Vagina (tissue), 2 donors: ENCODE data around the gene USP7. TPM values are rescaled to one million over a fixed set of nuclear protein-coding genes. Genes with fewer than 3 reads are reported as not detected.

Source experiments
- DNase-seq, 2 donors: peaks; one replicate each; pipeline ENCODE4 v3.0.0-alpha.2; 2017; ENCODE audit errors: extremely low spot score in 2 of 2
- H3K27ac ChIP-seq: fragments of 200-600 bp; sonication (generic); one replicate; pipeline ENCODE4 v1.5.1; 2019
- H3K27me3 ChIP-seq: fragments of 200-600 bp; sonication (generic); one replicate; pipeline ENCODE4 v1.5.1; 2019
- H3K36me3 ChIP-seq, 2 donors: fragments of 200-600 bp; sonication (generic); one replicate each; pipeline ENCODE4 v1.5.1; 2017 to 2019
- H3K4me1 ChIP-seq: fragments of 200-600 bp; sonication (generic); one replicate; pipeline ENCODE4 v1.5.1; 2019
- H3K4me3 ChIP-seq, 2 donors: fragments of 200-600 bp; sonication (generic); 1 replicate in 1 of 2; 2 replicates in 1 of 2; pipeline ENCODE4 v1.5.1; 2016 to 2019
- H3K9me3 ChIP-seq: fragments of 200-600 bp; sonication (generic); one replicate; pipeline ENCODE4 v1.5.1; 2019
- POLR2A ChIP-seq, 2 donors: fragments of 450-650 bp; IDR thresholded peaks; one replicate each; pipeline ENCODE4 v1.6.1; 2017; ENCODE audit warnings: antibody characterized with exemption in 2 of 2, mild to moderate bottlenecking in 2 of 2, moderate library complexity in 2 of 2
- POLR2AphosphoS5 ChIP-seq, 2 donors: sonication (generic); formaldehyde crosslinking; IDR thresholded peaks; one replicate each; pipeline ENCODE4 v1.9.0; 2017; ENCODE audit warnings: antibody characterized with exemption in 2 of 2, mild to moderate bottlenecking in 2 of 2, low read depth in 1 of 2; ENCODE audit not compliant: insufficient read depth in 1 of 2
- intact Hi-C: fragments of 100-400 bp; cut with DNase I; formaldehyde crosslinking; loops from one replicate; pipeline ENCODE4 v1.15.1; 2023
- total RNA-seq: library from RNA; depleted of rRNA; stranded (reverse); fragments of >200 nt; gene quantifications from one replicate; pipeline ENCODE4 v1.2.3, GENCODE V29; 2016
- TF ChIP-seq, protein P1 (sequence below), 3 experiments: fragments of 450-650 bp in 2 of 3; fragments of 200-600 bp in 1 of 3; sonication (generic) in 1 of 3; IDR thresholded peaks; one replicate each; pipeline ENCODE4 v1.5.1; 2017 to 2019; ENCODE audit warnings: antibody characterized with exemption in 3 of 3, mild to moderate bottlenecking in 2 of 3, moderate library complexity in 2 of 3

Gene USP7
- total RNA-seq, 1 donor from 2014 or later: 112 TPM

DNA sequence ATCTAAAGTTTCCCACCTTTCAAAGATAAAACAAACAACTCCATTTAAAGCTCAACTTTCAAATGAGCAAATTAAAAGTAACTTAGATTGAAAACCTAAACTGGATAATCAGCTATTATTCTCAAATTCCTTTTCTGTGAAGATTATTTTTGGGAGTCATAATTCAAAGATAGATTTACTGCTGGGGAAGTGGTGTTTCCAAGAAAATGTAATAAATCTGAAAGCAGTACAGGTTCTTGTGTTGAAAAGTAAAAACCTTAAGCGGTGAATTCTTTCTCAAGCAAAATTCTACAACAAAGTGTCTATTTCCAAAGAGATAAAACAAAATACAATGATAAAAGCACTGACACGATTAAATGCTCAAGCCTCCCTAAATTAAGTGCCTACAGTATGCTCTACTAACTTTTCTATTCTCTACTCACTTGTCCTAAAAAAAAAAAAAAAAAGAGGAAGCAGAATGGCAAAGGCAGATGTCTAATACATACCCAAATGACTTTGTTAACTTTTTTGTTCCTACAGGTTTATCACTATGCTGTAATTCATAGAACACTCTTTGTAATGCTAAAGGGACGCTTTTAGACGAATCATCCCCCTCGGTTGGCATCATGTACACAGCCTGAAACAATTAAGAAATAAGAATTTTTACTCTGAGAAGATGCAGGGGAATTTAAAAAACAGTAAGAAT, 47.0 kb downstream of the USP7 start:
- intact Hi-C loops: no loop called here

DNA sequence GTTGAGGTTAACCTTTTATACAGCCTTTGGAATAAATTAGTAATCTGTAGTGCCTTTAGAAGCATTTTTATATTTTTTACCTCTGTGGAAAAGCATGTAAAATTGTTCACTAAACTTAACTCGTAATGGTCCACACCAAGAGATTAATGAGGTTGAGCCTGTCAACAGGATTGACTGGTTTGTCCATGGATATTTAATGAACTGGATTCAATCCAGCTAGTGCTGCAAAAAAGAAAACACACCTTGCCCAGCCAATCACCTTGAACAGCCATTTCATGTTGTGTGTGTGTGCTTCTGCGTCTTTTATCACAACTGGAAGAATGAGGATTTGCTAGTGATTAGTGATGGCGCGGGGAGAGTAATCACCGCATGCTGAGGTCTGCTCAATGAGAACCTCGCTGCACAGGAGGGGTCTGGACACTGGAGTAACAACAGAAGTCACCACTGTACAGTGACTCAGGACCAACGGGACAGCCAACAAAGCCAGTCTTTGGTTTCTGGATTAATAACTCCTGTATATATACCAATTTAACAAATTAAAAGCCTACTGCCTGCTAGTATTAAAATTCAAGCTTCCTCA, 47.9 kb downstream of the USP7 start:
- Histone ChIP-seq H3K36me3 (peaks cover 0 to 71% of the 10 kb centered on the region in 2 donors), H3K9me3 (no peaks in the 10 kb centered on the region), H3K27ac (no peak overlapping the region), H3K4me1 (peaks cover 7% of the 10 kb centered on the region), H3K4me3 (no peak overlapping the region), H3K27me3 (no peaks in the 10 kb centered on the region)
- TF ChIP-seq POLR2AphosphoS5 (IDR thresholded peaks at IDR 0.05; ENCODE audit: insufficient read depth in 1 of 2, low read depth in 1 of 2): no peak
- intact Hi-C loops: no loop called here
- no peak for DNase-seq

More for the DNA sequence above, 47.0 kb downstream of the USP7 start:
- TF ChIP-seq, protein P1, sequence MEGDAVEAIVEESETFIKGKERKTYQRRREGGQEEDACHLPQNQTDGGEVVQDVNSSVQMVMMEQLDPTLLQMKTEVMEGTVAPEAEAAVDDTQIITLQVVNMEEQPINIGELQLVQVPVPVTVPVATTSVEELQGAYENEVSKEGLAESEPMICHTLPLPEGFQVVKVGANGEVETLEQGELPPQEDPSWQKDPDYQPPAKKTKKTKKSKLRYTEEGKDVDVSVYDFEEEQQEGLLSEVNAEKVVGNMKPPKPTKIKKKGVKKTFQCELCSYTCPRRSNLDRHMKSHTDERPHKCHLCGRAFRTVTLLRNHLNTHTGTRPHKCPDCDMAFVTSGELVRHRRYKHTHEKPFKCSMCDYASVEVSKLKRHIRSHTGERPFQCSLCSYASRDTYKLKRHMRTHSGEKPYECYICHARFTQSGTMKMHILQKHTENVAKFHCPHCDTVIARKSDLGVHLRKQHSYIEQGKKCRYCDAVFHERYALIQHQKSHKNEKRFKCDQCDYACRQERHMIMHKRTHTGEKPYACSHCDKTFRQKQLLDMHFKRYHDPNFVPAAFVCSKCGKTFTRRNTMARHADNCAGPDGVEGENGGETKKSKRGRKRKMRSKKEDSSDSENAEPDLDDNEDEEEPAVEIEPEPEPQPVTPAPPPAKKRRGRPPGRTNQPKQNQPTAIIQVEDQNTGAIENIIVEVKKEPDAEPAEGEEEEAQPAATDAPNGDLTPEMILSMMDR (IDR thresholded peaks at IDR 0.05): no peak
- TF ChIP-seq POLR2A (IDR thresholded peaks at IDR 0.05) (no peak), POLR2AphosphoS5 (IDR thresholded peaks at IDR 0.05; ENCODE audit: insufficient read depth in 1 of 2, low read depth in 1 of 2) (no peak)
- H3K36me3 ChIP-seq: peaks cover 0 to 68% of the 10 kb centered on the region in 2 donors
- H3K9me3 ChIP-seq: no peaks in the 10 kb centered on the region
- DNase-seq: no peak
- no peaks in the 10 kb centered on the region for H3K27me3 ChIP-seq
- peaks cover 5% of the 10 kb centered on the region for H3K4me1 ChIP-seq
- H3K4me3 ChIP-seq: no peak overlapping the region
- H3K27ac ChIP-seq: no peak overlapping the region

GRCh38 chr16:8914098-8914497, 49.6 kb downstream of the USP7 start:
- Histone ChIP-seq H3K36me3 (peaks cover 0 to 72% of the 10 kb centered on the region in 2 donors), H3K4me1 (peaks cover 7% of the 10 kb centered on the region)
- DNase-seq: no peak

GRCh38 chr16:8912793-8913192, 50.9 kb downstream of the USP7 start:
- Histone ChIP-seq H3K36me3 (peaks cover 0 to 72% of the 10 kb centered on the region in 2 donors), H3K27ac (no peak overlapping the region), H3K4me3 (no peak overlapping the region), H3K27me3 (no peaks in the 10 kb centered on the region), H3K4me1 (peaks cover 7% of the 10 kb centered on the region), H3K9me3 (no peaks in the 10 kb centered on the region)
- no peak for DNase-seq
- intact Hi-C loops: no loop called here
- TF ChIP-seq POLR2AphosphoS5 (IDR thresholded peaks at IDR 0.05; ENCODE audit: insufficient read depth in 1 of 2, low read depth in 1 of 2) (no peak), POLR2A (IDR thresholded peaks at IDR 0.05) (no peak)
- TF ChIP-seq, protein P1 (IDR thresholded peaks at IDR 0.05): no peak

More at GRCh38 chr16:8914098-8914497, 49.6 kb downstream of the USP7 start:
- Histone ChIP-seq H3K9me3 (no peaks in the 10 kb centered on the region), H3K4me3 (no peak overlapping the region), H3K27ac (no peak overlapping the region), H3K27me3 (no peaks in the 10 kb centered on the region)
- no peak for TF ChIP-seq POLR2AphosphoS5 (IDR thresholded peaks at IDR 0.05; ENCODE audit: insufficient read depth in 1 of 2, low read depth in 1 of 2)
- TF ChIP-seq, protein P1 (IDR thresholded peaks at IDR 0.05): no peak
- no peak for TF ChIP-seq POLR2A (IDR thresholded peaks at IDR 0.05)
- intact Hi-C loops: no loop called here

GRCh38 chr16:8910811-8911210, 52.9 kb downstream of the USP7 start:
- intact Hi-C loops: no loop called here
- H3K4me1 ChIP-seq: peaks cover 7% of the 10 kb centered on the region
- H3K36me3 ChIP-seq: peaks cover 0 to 84% of the 10 kb centered on the region in 2 donors

More at GRCh38 chr16:8910811-8911210, 52.9 kb downstream of the USP7 start:
- Histone ChIP-seq H3K27me3 (no peaks in the 10 kb centered on the region), H3K4me3 (no peak overlapping the region), H3K27ac (no peak overlapping the region), H3K9me3 (no peaks in the 10 kb centered on the region)
- TF ChIP-seq, protein P1 (IDR thresholded peaks at IDR 0.05): no peak
- no peak for TF ChIP-seq POLR2AphosphoS5 (IDR thresholded peaks at IDR 0.05; ENCODE audit: insufficient read depth in 1 of 2, low read depth in 1 of 2)
- no peak for TF ChIP-seq POLR2A (IDR thresholded peaks at IDR 0.05)
- no peak for DNase-seq
